IPS-18c (cell line): ENCODE data around the gene ZMYM4.
"Not testable (repeated sequence)": the region's sequence is repeated elsewhere in the genome, so short reads cannot be mapped to it uniquely, and the experiment has no call there.

Source experiments
- H3K4me3 ChIP-seq: 2 replicates; pipeline ENCODE4 v1.7.0; 2013; ENCODE audit warnings: low read depth, mild to moderate bottlenecking, low read length, moderate library complexity; ENCODE audit not compliant: insufficient read depth
- H3K9me3 ChIP-seq: one replicate; pipeline ENCODE4 v1.6.1; 2013; ENCODE audit warnings: mild to moderate bottlenecking, low read length, moderate library complexity; ENCODE audit not compliant: control insufficient read depth, insufficient read depth

The ZMYM4 gene

GRCh38 chr1:35369922-35370671 lies 101.6 kb downstream of the ZMYM4 start:
- Histone ChIP-seq H3K9me3 (no peaks in the 10 kb centered on the region), H3K4me3 (no peak overlapping the region)

GRCh38 chr1:35371506-35371905 lies 103.0 kb downstream of the ZMYM4 start:
- Histone ChIP-seq H3K9me3 (no peaks in the 10 kb centered on the region), H3K4me3 (no peak overlapping the region)

GRCh38 chr1:35377555-35377954 lies 109.0 kb downstream of the ZMYM4 start:
- Histone ChIP-seq H3K4me3 (no peak overlapping the region), H3K9me3 (no peaks in the 10 kb centered on the region)

- Histone ChIP-seq H3K4me3 (no peak overlapping the region), H3K9me3 (no peaks in the 10 kb centered on the region)
Observed at GRCh38 chr1:35379317-35380000, 111.0 kb downstream of the ZMYM4 start.

GRCh38 chr1:35380111-35380510 lies 111.6 kb downstream of the ZMYM4 start:
- H3K4me3 ChIP-seq, H3K9me3 ChIP-seq: not testable (repeated sequence)

- Histone ChIP-seq H3K4me3 (no peak overlapping the region), H3K9me3 (no peaks in the 10 kb centered on the region)
Observed at GRCh38 chr1:35382107-35382506, 113.6 kb downstream of the ZMYM4 start.

GRCh38 chr1:35386290-35386689 lies 117.8 kb downstream of the ZMYM4 start:
- no peak overlapping the region for H3K4me3 ChIP-seq
- H3K9me3 ChIP-seq, result no peaks in the 10 kb centered on the region

GRCh38 chr1:35386959-35387358 lies 118.5 kb downstream of the ZMYM4 start:
- Histone ChIP-seq H3K4me3 (no peak overlapping the region), H3K9me3 (no peaks in the 10 kb centered on the region)

- H3K9me3 ChIP-seq, result no peaks in the 10 kb centered on the region
- H3K4me3 ChIP-seq, result no peak overlapping the region
Observed at GRCh38 chr1:35390600-35391494, 122.3 kb downstream of the ZMYM4 start.

- Histone ChIP-seq H3K4me3 (no peak overlapping the region), H3K9me3 (no peaks in the 10 kb centered on the region)
Observed at GRCh38 chr1:35394386-35394785, 125.9 kb downstream of the ZMYM4 start.

- H3K4me3 ChIP-seq, result no peak overlapping the region
- H3K9me3 ChIP-seq, result no peaks in the 10 kb centered on the region
Observed at GRCh38 chr1:35398739-35399138, 130.2 kb downstream of the ZMYM4 start.

- Histone ChIP-seq H3K4me3 (no peak overlapping the region), H3K9me3 (no peaks in the 10 kb centered on the region)
Observed at GRCh38 chr1:35401049-35401448, 132.5 kb downstream of the ZMYM4 start.

- H3K9me3 ChIP-seq, result no peaks in the 10 kb centered on the region
- no peak overlapping the region for H3K4me3 ChIP-seq
Observed at GRCh38 chr1:35406103-35406502, 137.6 kb downstream of the ZMYM4 start.

- Histone ChIP-seq H3K4me3 (no peak overlapping the region), H3K9me3 (no peaks in the 10 kb centered on the region)
Observed at GRCh38 chr1:35407743-35408142, 139.2 kb downstream of the ZMYM4 start.

GRCh38 chr1:35408925-35409324 lies 140.4 kb downstream of the ZMYM4 start:
- Histone ChIP-seq H3K4me3 (no peak overlapping the region), H3K9me3 (no peaks in the 10 kb centered on the region)

GRCh38 chr1:35426097-35426586 lies 157.6 kb downstream of the ZMYM4 start:
- no peak overlapping the region for H3K4me3 ChIP-seq
- H3K9me3 ChIP-seq, result no peaks in the 10 kb centered on the region

GRCh38 chr1:35428360-35428759 lies 159.9 kb downstream of the ZMYM4 start:
- Histone ChIP-seq H3K9me3 (no peaks in the 10 kb centered on the region), H3K4me3 (no peak overlapping the region)

GRCh38 chr1:35430762-35431161 lies 162.3 kb downstream of the ZMYM4 start:
- Histone ChIP-seq H3K4me3 (no peak overlapping the region), H3K9me3 (no peaks in the 10 kb centered on the region)
